GM12878 (cell line): ENCODE results near the gene SRC. TPM values are rescaled to one million over a fixed set of nuclear protein-coding genes. Genes with fewer than 3 reads are reported as not detected.
A peak's percentile ranks its signal among the peaks of the same experiment; 100 is the strongest.

ENCODE experiments used
- ATAC-seq: fragments of 200-7000 bp; cut with Tn5 transposase; 3 replicates; pipeline ENCODE4 v1.9.1; 2020; ENCODE audit warnings: mild to moderate bottlenecking, moderate library complexity
- BruUV-seq: library from RNA; stranded (reverse); fragments of 400-500 nt; replicated peaks from 2 replicates; lab custom pipeline; 2021; lab: Mats Ljungman, UMichigan
- CTCF ChIA-PET: fragments of 300-600 bp; sonication (Branson Sonifier 250); formaldehyde crosslinking; extraction: SDS; loops from one replicate; lab custom pipeline; 2021; ENCODE audit warnings: inconsistent platforms; lab: Yijun Ruan, JAX
- POLR2A ChIA-PET: fragments of 350-600 bp; formaldehyde crosslinking; extraction: SDS; loops from one replicate; lab custom pipeline; 2021; ENCODE audit warnings: inconsistent platforms; lab: Charles Lee
- RAD21 ChIA-PET: fragments of 300-600 bp; sonication (Branson Sonifier 250); formaldehyde crosslinking; loops from one replicate; lab custom pipeline; 2023; ENCODE audit warnings: antibody characterized with exemption; ENCODE audit not compliant: unreplicated experiment; lab: Charles Lee
- SMC1A ChIA-PET: fragments of 300-600 bp; sonication (Branson Sonifier 250); formaldehyde crosslinking; loops from one replicate; lab custom pipeline; 2023; ENCODE audit not compliant: unreplicated experiment, uncharacterized antibody; lab: Charles Lee
- DNase-seq: peaks from one replicate; pipeline ENCODE4 v3.0.0-alpha.2; 2011; ENCODE audit warnings: low read depth, low spot score
- FAIRE-seq: peaks from 3 replicates; lab custom pipeline; 2011; peaks lifted over from hg19 to GRCh38; lab: Jason Lieb, UNC
- H2AFZ ChIP-seq: 2 replicates; pipeline ENCODE4 v1.6.0; 2011; ENCODE audit warnings: low read depth, low read length, control low read depth; ENCODE audit not compliant: control insufficient read depth
- H3K27ac ChIP-seq: 2 replicates; pipeline ENCODE4 v1.5.1; 2011; ENCODE audit warnings: control low read depth; ENCODE audit not compliant: control insufficient read depth, insufficient read depth
- H3K27me3 ChIP-seq, 2 experiments: replicated peaks in 1 of 2; 2 replicates each; pipeline versions ENCODE4 v1.6.0 to v1.6.1; 2011; ENCODE audit warnings: low read length in 1 of 2; ENCODE audit not compliant: control insufficient read depth in 2 of 2, insufficient read depth in 2 of 2
- H3K36me3 ChIP-seq, 2 experiments: 2 replicates each; pipeline ENCODE4 v1.5.1; 2011; ENCODE audit warnings: low read length in 1 of 2; ENCODE audit not compliant: control insufficient read depth in 2 of 2, insufficient read depth in 2 of 2
- H3K4me1 ChIP-seq: 2 replicates; pipeline ENCODE4 v1.6.1; 2011; ENCODE audit warnings: mild to moderate bottlenecking, low read length, moderate library complexity, mixed read lengths; ENCODE audit not compliant: control insufficient read depth, insufficient read depth
- H3K4me2 ChIP-seq: 2 replicates; pipeline ENCODE4 v1.6.0; 2011; ENCODE audit warnings: control low read depth; ENCODE audit not compliant: control insufficient read depth, insufficient read depth
- H3K4me3 ChIP-seq: fragments of 200-600 bp; sonication (generic); 2 replicates; pipeline ENCODE4 v1.5.1; 2016
- H3K79me2 ChIP-seq: 2 replicates; pipeline ENCODE4 v1.6.0; 2011; ENCODE audit warnings: low read length; ENCODE audit not compliant: control insufficient read depth, insufficient read depth
- H3K9ac ChIP-seq: 2 replicates; pipeline ENCODE4 v1.8.0; 2011; ENCODE audit warnings: low read length, control low read depth, mixed read lengths; ENCODE audit not compliant: control insufficient read depth, insufficient read depth
- H3K9me3 ChIP-seq: replicated peaks from 3 replicates; pipeline ENCODE4 v1.5.1; 2011; ENCODE audit warnings: mild to moderate bottlenecking, low read length; ENCODE audit not compliant: control insufficient read depth, insufficient read depth
- H4K20me1 ChIP-seq: 2 replicates; pipeline ENCODE4 v1.6.0; 2011; ENCODE audit not compliant: control insufficient read depth, insufficient read depth
- E2F8 ChIP-seq: fragments of 450-650 bp; IDR thresholded peaks from 2 replicates; pipeline ENCODE4 v1.6.1; 2018; ENCODE audit warnings: mild to moderate bottlenecking, low read depth, moderate library complexity; ENCODE audit not compliant: partially characterized antibody
- EED ChIP-seq: sonication (generic); IDR thresholded peaks from 2 replicates; pipeline ENCODE4 v1.6.1; 2016; ENCODE audit warnings: antibody characterized with exemption, low read depth
- JUNB ChIP-seq: IDR thresholded peaks from 2 replicates; pipeline ENCODE4 v1.6.1; 2016; ENCODE audit warnings: antibody characterized with exemption, mild to moderate bottlenecking
- PBX3 ChIP-seq: IDR thresholded peaks from 2 replicates; pipeline ENCODE4 v1.6.1; 2011; ENCODE audit warnings: mild to moderate bottlenecking, low read depth, low read length, moderate library complexity; ENCODE audit not compliant: insufficient replicate concordance
- SMARCA5 ChIP-seq: fragments of 450-650 bp; IDR thresholded peaks from 2 replicates; pipeline ENCODE4 v1.6.1; 2017; ENCODE audit warnings: mild to moderate bottlenecking
- WGBS: methylation state at CpG from one replicate; pipeline ENCODE4 v1.1.6; 2016; ENCODE audit warnings: low lambda C conversion rate; ENCODE audit not compliant: insufficient replicate concordance, insufficient coverage; ENCODE audit errors: missing lambda C conversion rate; 5-methylcytosine and 5-hydroxymethylcytosine counted together
- in situ Hi-C: fragments of 300-500 bp; cut with MboI; formaldehyde crosslinking; loops from 9 replicates; pipeline ENCODE4 v1.14.3; 2018; ENCODE audit warnings: mixed read lengths
- intact Hi-C: fragments of 100-400 bp; cut with micrococcal nuclease; formaldehyde crosslinking; loops from one replicate; pipeline ENCODE4 v1.14.2; 2022; ENCODE audit not compliant: unreplicated experiment
- polyA plus RNA-seq, 11 experiments: library from polyadenylated mRNA; depleted of rRNA in 4 of 11; unstranded in 6 of 11; stranded (reverse) in 5 of 11; fragments of >200 nt; fragmentation: Nextera tagmentation in 4 of 11; fragmentation: Illumina TruSeq in 1 of 11; extraction: Ambion mirVana in 4 of 11; extraction: Trizol in 1 of 11; gene quantifications; 1 replicate in 1 of 11; 2 replicates in 10 of 11; pipeline versions ENCODE4 v1.2.1 to v1.2.3, GENCODE V29; 2011 to 2016; ENCODE audit warnings: inconsistent platforms in 2 of 11, missing spikeins in 2 of 11, low read depth in 1 of 11
- total RNA-seq, 4 experiments: library from RNA; depleted of rRNA in 3 of 4; stranded (reverse); fragments of >200 nt in 3 of 4; fragmentation: Illumina TruSeq in 1 of 4; extraction: Trizol in 1 of 4; gene quantifications; 2 replicates each; pipeline versions ENCODE4 v1.2.1 to v1.2.3, GENCODE V29; 2013 to 2021

Gene SRC
- total and polyA plus RNA-seq, 10 of the 15 experiments (the other 5 are each of a cell fraction or from before 2014, with no cell fraction given), result 0.60 to 71.3 (median 27.2) TPM

GRCh38 chr20:37378785-37379598 is 33.1 kb downstream of the SRC start (continued):
- TF ChIP-seq PBX3, result no peak
- no peak for TF ChIP-seq EED
- TF ChIP-seq JUNB, result no peak
- TF ChIP-seq, all 136 proteins: peak for 0

GRCh38 chr20:37379967-37380828 is 34.3 kb downstream of the SRC start:
- no peak overlapping the region for H3K9ac ChIP-seq
- H3K4me3 ChIP-seq, result no peak overlapping the region
- peaks cover 23 to 44% of the 10 kb centered on the region in 2 experiments for H3K36me3 ChIP-seq
- no peak overlapping the region for H3K4me2 ChIP-seq
- BruUV-seq, result no TSS peak
- CTCF ChIA-PET, result interaction anchor here (1.4 to 5.3 kb wide), 2 partner anchors 110 kb away, joined by 6 to 44 read pairs; no protein-coding TSS in a partner anchor
- no peak overlapping the region for H3K27ac ChIP-seq
- ATAC-seq (no peak), DNase-seq (no peak), FAIRE-seq (no peak)
- RAD21 ChIA-PET, result interaction anchor here (0.6 to 5.2 kb wide), 2 partner anchors 25 to 109 kb away, joined by 3 to 28 read pairs; no protein-coding TSS in a partner anchor
- POLR2A ChIA-PET, result interaction anchor here (0.6 to 3.0 kb wide), 4 partner anchors 45 to 110 kb away, joined by 3 to 13 read pairs (median 4); no protein-coding TSS in a partner anchor
- SMC1A ChIA-PET, result interaction anchor here (1.2 to 2.2 kb wide), 3 partner anchors 9 to 104 kb away, joined by 4 to 7 read pairs (median 4); no protein-coding TSS in a partner anchor
- in situ Hi-C loops, result loop anchor here (5.0 kb wide), 1 partner anchor 108 kb away; no protein-coding TSS in a partner anchor
- intact Hi-C loops, result loop anchor here (5.0 kb wide), 1 partner anchor 43 kb away; no protein-coding TSS in a partner anchor
- H2AFZ ChIP-seq, result no peak overlapping the region
- H3K4me1 ChIP-seq, result peaks cover 61% of the 10 kb centered on the region
- peaks cover 46% of the 10 kb centered on the region for H3K79me2 ChIP-seq
- peaks cover 4% of the 10 kb centered on the region; the same call in 2 of the 3 replicates for H3K9me3 ChIP-seq
- no peaks in the 10 kb centered on the region for H3K27me3 ChIP-seq
- no peaks in the 10 kb centered on the region for H4K20me1 ChIP-seq
- 81% methylated on average over 14 of the region's 14 CpGs for WGBS
- TF ChIP-seq SMARCA5, result peak; percentile 52; the same call in 1 of the 2 replicates
- no peak for TF ChIP-seq E2F8
- TF ChIP-seq, all 136 proteins: peak for 1
